MV-4-11 (cell line): ENCODE measurements around the gene TEX261.
A peak's percentile ranks its signal among the peaks of the same experiment; 100 is the strongest.

Experiments
- DNase-seq: peaks from one replicate; lab custom pipeline; 2025; lab: John Stamatoyannopoulos, UW

TEX261 gene

GRCh38 chr2:70981866-70982810 lies 12.5 kb downstream of the TEX261 start:
- no peak for DNase-seq

GRCh38 chr2:70981421-70981820 lies 13.3 kb downstream of the TEX261 start:
- DNase-seq = no peak

- DNase-seq = no peak
Measured at GRCh38 chr2:70979626-70980025, 15.0 kb downstream of the TEX261 start.

- no peak for DNase-seq
Measured at GRCh38 chr2:70979180-70979488, 15.5 kb downstream of the TEX261 start.

GRCh38 chr2:70978341-70979179 lies 16.1 kb downstream of the TEX261 start, which contains the start of gene ANKRD53:
ANKRD53 (plus strand) TSS chr2:70978630; CDS start chr2:70978646, 16 bp downstream.
- DNase-seq = no peak

- DNase-seq = peak; percentile 30
Measured at GRCh38 chr2:70977605-70978205, 17.0 kb downstream of the TEX261 start.

- DNase-seq = no peak
Measured at GRCh38 chr2:70975237-70975636, 19.4 kb downstream of the TEX261 start.

- no peak for DNase-seq
Measured at GRCh38 chr2:70974592-70974991, 20.1 kb downstream of the TEX261 start.

- no peak for DNase-seq
Measured at GRCh38 chr2:70967189-70967588, 27.5 kb downstream of the TEX261 start.

- DNase-seq = no peak
Measured at GRCh38 chr2:70966681-70967080, 28.0 kb downstream of the TEX261 start.

- no peak for DNase-seq
Measured at GRCh38 chr2:70965506-70965905, 29.2 kb downstream of the TEX261 start.

GRCh38 chr2:70964596-70965386 lies 29.9 kb downstream of the TEX261 start:
- DNase-seq = peak; percentile 21

- no peak for DNase-seq
Measured at GRCh38 chr2:70964133-70964532, 30.5 kb downstream of the TEX261 start.

GRCh38 chr2:70962885-70963878 lies 31.5 kb downstream of the TEX261 start:
- DNase-seq = no peak

- no peak for DNase-seq
Measured at GRCh38 chr2:70962211-70962884, 32.3 kb downstream of the TEX261 start.

- no peak for DNase-seq
Measured at GRCh38 chr2:70961648-70961994, 33.1 kb downstream of the TEX261 start.

- DNase-seq = no peak
Measured at GRCh38 chr2:70960833-70961647, 33.6 kb downstream of the TEX261 start.

GRCh38 chr2:70959851-70960832 lies 34.5 kb downstream of the TEX261 start:
- DNase-seq = no peak
